GM12878 (cell line): ENCODE results near the gene RAD9A. TPM values are rescaled to one million over a fixed set of nuclear protein-coding genes. Genes with fewer than 3 reads are reported as not detected.

Experiments used
- ATAC-seq: fragments of 200-7000 bp; cut with Tn5 transposase; 3 replicates; pipeline ENCODE4 v1.9.1; 2020; ENCODE audit warnings: mild to moderate bottlenecking, moderate library complexity
- BruUV-seq: library from RNA; stranded (reverse); fragments of 400-500 nt; replicated peaks from 2 replicates; lab custom pipeline; 2021; lab: Mats Ljungman, UMichigan
- CTCF ChIA-PET: fragments of 300-600 bp; sonication (Branson Sonifier 250); formaldehyde crosslinking; extraction: SDS; loops from one replicate; lab custom pipeline; 2021; ENCODE audit warnings: inconsistent platforms; lab: Yijun Ruan, JAX
- POLR2A ChIA-PET: fragments of 350-600 bp; formaldehyde crosslinking; extraction: SDS; loops from one replicate; lab custom pipeline; 2021; ENCODE audit warnings: inconsistent platforms; lab: Charles Lee
- RAD21 ChIA-PET: fragments of 300-600 bp; sonication (Branson Sonifier 250); formaldehyde crosslinking; loops from one replicate; lab custom pipeline; 2023; ENCODE audit warnings: antibody characterized with exemption; ENCODE audit not compliant: unreplicated experiment; lab: Charles Lee
- SMC1A ChIA-PET: fragments of 300-600 bp; sonication (Branson Sonifier 250); formaldehyde crosslinking; loops from one replicate; lab custom pipeline; 2023; ENCODE audit not compliant: unreplicated experiment, uncharacterized antibody; lab: Charles Lee
- DNase-seq: peaks from one replicate; pipeline ENCODE4 v3.0.0-alpha.2; 2011; ENCODE audit warnings: low read depth, low spot score
- FAIRE-seq: peaks from 3 replicates; lab custom pipeline; 2011; peaks lifted over from hg19 to GRCh38; lab: Jason Lieb, UNC
- H2AFZ ChIP-seq: 2 replicates; pipeline ENCODE4 v1.6.0; 2011; ENCODE audit warnings: low read depth, low read length, control low read depth; ENCODE audit not compliant: control insufficient read depth
- H3K27ac ChIP-seq: 2 replicates; pipeline ENCODE4 v1.5.1; 2011; ENCODE audit warnings: control low read depth; ENCODE audit not compliant: control insufficient read depth, insufficient read depth
- H3K27me3 ChIP-seq, 2 experiments: replicated peaks in 1 of 2; 2 replicates each; pipeline versions ENCODE4 v1.6.0 to v1.6.1; 2011; ENCODE audit warnings: low read length in 1 of 2; ENCODE audit not compliant: control insufficient read depth in 2 of 2, insufficient read depth in 2 of 2
- H3K36me3 ChIP-seq, 2 experiments: 2 replicates each; pipeline ENCODE4 v1.5.1; 2011; ENCODE audit warnings: low read length in 1 of 2; ENCODE audit not compliant: control insufficient read depth in 2 of 2, insufficient read depth in 2 of 2
- H3K4me1 ChIP-seq: 2 replicates; pipeline ENCODE4 v1.6.1; 2011; ENCODE audit warnings: mild to moderate bottlenecking, low read length, moderate library complexity, mixed read lengths; ENCODE audit not compliant: control insufficient read depth, insufficient read depth
- H3K4me2 ChIP-seq: 2 replicates; pipeline ENCODE4 v1.6.0; 2011; ENCODE audit warnings: control low read depth; ENCODE audit not compliant: control insufficient read depth, insufficient read depth
- H3K4me3 ChIP-seq: fragments of 200-600 bp; sonication (generic); 2 replicates; pipeline ENCODE4 v1.5.1; 2016
- H3K79me2 ChIP-seq: 2 replicates; pipeline ENCODE4 v1.6.0; 2011; ENCODE audit warnings: low read length; ENCODE audit not compliant: control insufficient read depth, insufficient read depth
- H3K9ac ChIP-seq: 2 replicates; pipeline ENCODE4 v1.8.0; 2011; ENCODE audit warnings: low read length, control low read depth, mixed read lengths; ENCODE audit not compliant: control insufficient read depth, insufficient read depth
- H3K9me3 ChIP-seq: replicated peaks from 3 replicates; pipeline ENCODE4 v1.5.1; 2011; ENCODE audit warnings: mild to moderate bottlenecking, low read length; ENCODE audit not compliant: control insufficient read depth, insufficient read depth
- H4K20me1 ChIP-seq: 2 replicates; pipeline ENCODE4 v1.6.0; 2011; ENCODE audit not compliant: control insufficient read depth, insufficient read depth
- BHLHE40 ChIP-seq, 2 experiments: fragments of 450-650 bp in 1 of 2; IDR thresholded peaks; 2 replicates each; pipeline ENCODE4 v1.6.1; 2011 to 2017; ENCODE audit warnings: low read depth in 2 of 2, borderline replicate concordance in 1 of 2, improper control_type of control experiment in 1 of 2, low read length in 1 of 2, mild to moderate bottlenecking in 1 of 2
- CEBPB ChIP-seq, 2 experiments: fragments of 150-350 bp in 1 of 2; IDR thresholded peaks; 2 replicates each; pipeline ENCODE4 v1.6.1; 2012 to 2014; ENCODE audit warnings: low read depth in 2 of 2, low read length in 2 of 2, borderline replicate concordance in 1 of 2, inconsistent platforms in 1 of 2
- KDM1A ChIP-seq: fragments of 200-600 bp; sonication (generic); IDR thresholded peaks from 2 replicates; pipeline ENCODE4 v1.6.1; 2016; ENCODE audit warnings: borderline replicate concordance
- POLR2AphosphoS2 ChIP-seq: IDR thresholded peaks from 2 replicates; pipeline ENCODE4 v1.6.1; 2011; ENCODE audit warnings: low read depth, mild to moderate bottlenecking, low read length, improper control_type of control experiment, moderate library complexity
- RB1 ChIP-seq: fragments of 450-650 bp; formaldehyde crosslinking; IDR thresholded peaks from 2 replicates; pipeline ENCODE4 v1.6.1; 2017; ENCODE audit warnings: mild to moderate bottlenecking, borderline replicate concordance
- RCOR1 ChIP-seq: conservative IDR thresholded peaks from 2 replicates; pipeline ENCODE4 v1.6.1; 2012; ENCODE audit warnings: low read depth, low read length, improper control_type of control experiment
- RFX5 ChIP-seq: IDR thresholded peaks from 2 replicates; pipeline ENCODE4 v1.6.1; 2011; ENCODE audit warnings: low read depth, low read length, improper control_type of control experiment
- SMAD1 ChIP-seq: fragments of 450-650 bp; IDR thresholded peaks from 2 replicates; pipeline ENCODE4 v1.6.1; 2018; ENCODE audit warnings: mild to moderate bottlenecking, low read depth; ENCODE audit not compliant: partially characterized antibody
- SRF ChIP-seq, 2 experiments: IDR thresholded peaks; 2 replicates each; pipeline ENCODE4 v1.6.1; 2011; ENCODE audit warnings: low read depth in 2 of 2, low read length in 2 of 2, mild to moderate bottlenecking in 1 of 2, moderate library complexity in 1 of 2
- ZBED1 ChIP-seq: IDR thresholded peaks from 2 replicates; pipeline ENCODE4 v1.6.1; 2016; ENCODE audit warnings: borderline replicate concordance
- WGBS: methylation state at CpG from one replicate; pipeline ENCODE4 v1.1.6; 2016; ENCODE audit warnings: low lambda C conversion rate; ENCODE audit not compliant: insufficient replicate concordance, insufficient coverage; ENCODE audit errors: missing lambda C conversion rate; 5-methylcytosine and 5-hydroxymethylcytosine counted together
- in situ Hi-C: fragments of 300-500 bp; cut with MboI; formaldehyde crosslinking; loops from 9 replicates; pipeline ENCODE4 v1.14.3; 2018; ENCODE audit warnings: mixed read lengths
- intact Hi-C: fragments of 100-400 bp; cut with micrococcal nuclease; formaldehyde crosslinking; loops from one replicate; pipeline ENCODE4 v1.14.2; 2022; ENCODE audit not compliant: unreplicated experiment
- polyA plus RNA-seq, 11 experiments: library from polyadenylated mRNA; depleted of rRNA in 4 of 11; unstranded in 6 of 11; stranded (reverse) in 5 of 11; fragments of >200 nt; fragmentation: Nextera tagmentation in 4 of 11; fragmentation: Illumina TruSeq in 1 of 11; extraction: Ambion mirVana in 4 of 11; extraction: Trizol in 1 of 11; gene quantifications; 1 replicate in 1 of 11; 2 replicates in 10 of 11; pipeline versions ENCODE4 v1.2.1 to v1.2.3, GENCODE V29; 2011 to 2016; ENCODE audit warnings: inconsistent platforms in 2 of 11, missing spikeins in 2 of 11, low read depth in 1 of 11
- total RNA-seq, 4 experiments: library from RNA; depleted of rRNA in 3 of 4; stranded (reverse); fragments of >200 nt in 3 of 4; fragmentation: Illumina TruSeq in 1 of 4; extraction: Trizol in 1 of 4; gene quantifications; 2 replicates each; pipeline versions ENCODE4 v1.2.1 to v1.2.3, GENCODE V29; 2013 to 2021
- TF ChIP-seq, protein P1 (sequence below): IDR thresholded peaks from 2 replicates; pipeline ENCODE4 v1.6.1; 2012; ENCODE audit warnings: low read length, inconsistent platforms
- TF ChIP-seq, protein P2 (sequence below): fragments of 450-650 bp; formaldehyde crosslinking; IDR thresholded peaks from 2 replicates; pipeline ENCODE4 v1.4.0; 2020; ENCODE audit warnings: mild to moderate bottlenecking, moderate library complexity
- TF ChIP-seq, protein P3 (sequence below): fragments of 450-650 bp; IDR thresholded peaks from 2 replicates; pipeline ENCODE4 v1.6.1; 2017; ENCODE audit warnings: borderline replicate concordance

The RAD9A gene
- total and polyA plus RNA-seq, 10 of the 15 experiments (the other 5 are each of a cell fraction or from before 2014, with no cell fraction given), result 1.1 to 36.2 (median 19.8) TPM

DNA sequence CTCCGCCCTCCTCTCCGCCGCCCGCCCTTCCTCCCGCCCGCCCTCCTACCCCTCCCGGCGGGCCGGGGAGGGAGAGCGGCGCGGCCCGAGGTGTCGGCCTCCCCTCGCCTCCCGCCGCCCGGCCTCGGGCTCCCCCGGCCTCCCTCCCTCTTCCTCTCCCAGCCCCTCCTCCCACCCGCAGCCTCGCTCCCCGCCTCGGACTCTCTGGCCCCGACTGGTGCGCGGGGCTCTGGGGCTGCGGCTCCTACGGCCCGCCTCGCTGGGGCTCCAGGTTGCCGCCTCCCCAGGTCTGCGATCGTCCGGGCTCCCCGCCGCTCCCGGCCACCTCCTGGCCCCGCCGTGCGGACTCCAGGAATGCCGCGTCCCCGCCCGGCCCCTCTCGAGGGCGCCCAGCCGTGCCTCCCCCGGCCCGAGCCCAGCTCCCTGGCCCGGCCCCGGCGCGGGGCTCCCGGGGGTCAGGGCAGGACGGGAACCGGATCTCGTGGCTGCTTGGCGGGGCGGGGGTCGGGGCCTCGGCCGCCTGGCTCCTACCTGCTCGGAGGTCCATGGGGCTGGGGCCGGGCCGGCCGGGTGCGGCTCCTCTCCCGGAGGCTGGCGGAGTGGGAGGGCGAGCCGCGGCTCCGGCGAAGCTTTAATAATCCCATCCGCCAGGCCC, 18.7 kb upstream of the RAD9A start, which contains the start of gene CLCF1:
Gene CLCF1 (minus strand): TSS at position 606 of the 655 bp plus-strand sequence. CDS start 59 bp downstream, at position 547.
- intact Hi-C loops (no loop called here), in situ Hi-C loops (no loop called here)
- CTCF ChIA-PET, result interaction anchor here (0.6 to 26.2 kb wide), 5 partner anchors 7 to 256 kb away, joined by 3 to 1301 read pairs (median 41); partner anchors contain the start of genes CLCF1, NUDT8, POLD4 and RAD9A
- Histone ChIP-seq H3K27me3 (peaks cover 2 to 8% of the 10 kb centered on the region in 2 experiments; a peak in 3 of 4 replicates), H3K36me3 (no peaks in the 10 kb centered on the region), H3K27ac (peak within 1 kb of the TSS; percentile 2; the same call in 1 of the 2 replicates), H3K4me1 (peaks cover 25% of the 10 kb centered on the region), H3K79me2 (no peaks in the 10 kb centered on the region), H2AFZ (peak within 1 kb of the TSS; percentile 29), H3K9me3 (no peaks in the 10 kb centered on the region), H3K4me2 (peak within 1 kb of the TSS; percentile 92), H4K20me1 (peaks cover 7% of the 10 kb centered on the region; the same call in 1 of the 2 replicates), H3K9ac (peak within 1 kb of the TSS; percentile 39; the same call in 1 of the 2 replicates), H3K4me3 (peak within 1 kb of the TSS; percentile 88)
- ATAC-seq (peak; percentile 41), DNase-seq (no peak), FAIRE-seq (no peak)
- SMC1A ChIA-PET, result interaction anchor here (0.8 to 21.3 kb wide), 5 partner anchors 8 to 56 kb away, joined by 3 to 646 read pairs (median 4); partner anchors contain the start of gene POLD4
- POLR2A ChIA-PET, result interaction anchor here (0.6 to 4.3 kb wide), 12 partner anchors 8 to 530 kb away, joined by 3 to 32 read pairs (median 6); partner anchors contain the start of genes POLD4, PPP1CA and RAD9A
- no TSS peak for BruUV-seq
- RAD21 ChIA-PET, result interaction anchor here (0.6 to 6.5 kb wide), 10 partner anchors 9 to 335 kb away, joined by 3 to 122 read pairs (median 5); partner anchors contain the start of genes KDM2A, POLD4 and RAD9A
- 3% methylated on average over 18 of the region's 76 CpGs for WGBS
- TF ChIP-seq, protein P1, sequence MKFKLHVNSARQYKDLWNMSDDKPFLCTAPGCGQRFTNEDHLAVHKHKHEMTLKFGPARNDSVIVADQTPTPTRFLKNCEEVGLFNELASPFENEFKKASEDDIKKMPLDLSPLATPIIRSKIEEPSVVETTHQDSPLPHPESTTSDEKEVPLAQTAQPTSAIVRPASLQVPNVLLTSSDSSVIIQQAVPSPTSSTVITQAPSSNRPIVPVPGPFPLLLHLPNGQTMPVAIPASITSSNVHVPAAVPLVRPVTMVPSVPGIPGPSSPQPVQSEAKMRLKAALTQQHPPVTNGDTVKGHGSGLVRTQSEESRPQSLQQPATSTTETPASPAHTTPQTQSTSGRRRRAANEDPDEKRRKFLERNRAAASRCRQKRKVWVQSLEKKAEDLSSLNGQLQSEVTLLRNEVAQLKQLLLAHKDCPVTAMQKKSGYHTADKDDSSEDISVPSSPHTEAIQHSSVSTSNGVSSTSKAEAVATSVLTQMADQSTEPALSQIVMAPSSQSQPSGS, result no peak
- no peak for TF ChIP-seq CEBPB (IDR thresholded peaks at IDR 0.05; ENCODE audit: borderline replicate concordance in 1 of 2, low read depth in 2 of 2, low read length in 2 of 2)
- no peak for TF ChIP-seq SRF (IDR thresholded peaks at IDR 0.05; ENCODE audit: low read depth in 2 of 2, low read length in 2 of 2)
- peak in 1 of 2 experiments; percentile 13; a peak in 1 of 4 replicates for TF ChIP-seq BHLHE40 (IDR thresholded peaks at IDR 0.05; ENCODE audit: borderline replicate concordance in 1 of 2, low read depth in 2 of 2, low read length in 1 of 2)
- TF ChIP-seq KDM1A, result no peak
- no peak for TF ChIP-seq RB1
- TF ChIP-seq, protein P2, sequence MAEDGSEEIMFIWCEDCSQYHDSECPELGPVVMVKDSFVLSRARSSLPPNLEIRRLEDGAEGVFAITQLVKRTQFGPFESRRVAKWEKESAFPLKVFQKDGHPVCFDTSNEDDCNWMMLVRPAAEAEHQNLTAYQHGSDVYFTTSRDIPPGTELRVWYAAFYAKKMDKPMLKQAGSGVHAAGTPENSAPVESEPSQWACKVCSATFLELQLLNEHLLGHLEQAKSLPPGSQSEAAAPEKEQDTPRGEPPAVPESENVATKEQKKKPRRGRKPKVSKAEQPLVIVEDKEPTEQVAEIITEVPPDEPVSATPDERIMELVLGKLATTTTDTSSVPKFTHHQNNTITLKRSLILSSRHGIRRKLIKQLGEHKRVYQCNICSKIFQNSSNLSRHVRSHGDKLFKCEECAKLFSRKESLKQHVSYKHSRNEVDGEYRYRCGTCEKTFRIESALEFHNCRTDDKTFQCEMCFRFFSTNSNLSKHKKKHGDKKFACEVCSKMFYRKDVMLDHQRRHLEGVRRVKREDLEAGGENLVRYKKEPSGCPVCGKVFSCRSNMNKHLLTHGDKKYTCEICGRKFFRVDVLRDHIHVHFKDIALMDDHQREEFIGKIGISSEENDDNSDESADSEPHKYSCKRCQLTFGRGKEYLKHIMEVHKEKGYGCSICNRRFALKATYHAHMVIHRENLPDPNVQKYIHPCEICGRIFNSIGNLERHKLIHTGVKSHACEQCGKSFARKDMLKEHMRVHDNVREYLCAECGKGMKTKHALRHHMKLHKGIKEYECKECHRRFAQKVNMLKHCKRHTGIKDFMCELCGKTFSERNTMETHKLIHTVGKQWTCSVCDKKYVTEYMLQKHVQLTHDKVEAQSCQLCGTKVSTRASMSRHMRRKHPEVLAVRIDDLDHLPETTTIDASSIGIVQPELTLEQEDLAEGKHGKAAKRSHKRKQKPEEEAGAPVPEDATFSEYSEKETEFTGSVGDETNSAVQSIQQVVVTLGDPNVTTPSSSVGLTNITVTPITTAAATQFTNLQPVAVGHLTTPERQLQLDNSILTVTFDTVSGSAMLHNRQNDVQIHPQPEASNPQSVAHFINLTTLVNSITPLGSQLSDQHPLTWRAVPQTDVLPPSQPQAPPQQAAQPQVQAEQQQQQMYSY, result no peak
- TF ChIP-seq, protein P3, sequence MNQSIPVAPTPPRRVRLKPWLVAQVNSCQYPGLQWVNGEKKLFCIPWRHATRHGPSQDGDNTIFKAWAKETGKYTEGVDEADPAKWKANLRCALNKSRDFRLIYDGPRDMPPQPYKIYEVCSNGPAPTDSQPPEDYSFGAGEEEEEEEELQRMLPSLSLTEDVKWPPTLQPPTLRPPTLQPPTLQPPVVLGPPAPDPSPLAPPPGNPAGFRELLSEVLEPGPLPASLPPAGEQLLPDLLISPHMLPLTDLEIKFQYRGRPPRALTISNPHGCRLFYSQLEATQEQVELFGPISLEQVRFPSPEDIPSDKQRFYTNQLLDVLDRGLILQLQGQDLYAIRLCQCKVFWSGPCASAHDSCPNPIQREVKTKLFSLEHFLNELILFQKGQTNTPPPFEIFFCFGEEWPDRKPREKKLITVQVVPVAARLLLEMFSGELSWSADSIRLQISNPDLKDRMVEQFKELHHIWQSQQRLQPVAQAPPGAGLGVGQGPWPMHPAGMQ, result no peak
- TF ChIP-seq RFX5, result no peak
- no peak for TF ChIP-seq RCOR1
- no peak for TF ChIP-seq ZBED1
- no peak for TF ChIP-seq SMAD1
- no peak for TF ChIP-seq POLR2AphosphoS2
